Endothelial cell of umbilical vein (primary cell): ENCODE results near the gene SYNJ1. TPM values are rescaled to one million over a fixed set of nuclear protein-coding genes. Genes with fewer than 3 reads are reported as not detected.

Experiments used
- BruUV-seq: library from RNA; stranded (reverse); fragments of 400-500 nt; replicated peaks from 2 replicates; lab custom pipeline; 2021; lab: Mats Ljungman, UMichigan
- CTCF ChIA-PET: fragments of 300-600, 350-600 bp; sonication (Branson Sonifier 250); formaldehyde crosslinking; loops from one replicate; lab custom pipeline; 2021; ENCODE audit warnings: antibody characterized with exemption, inconsistent platforms; lab: Charles Lee
- POLR2A ChIA-PET: fragments of 300-600, 350-600 bp; sonication (Branson Sonifier 250); formaldehyde crosslinking; loops from one replicate; lab custom pipeline; 2021; ENCODE audit warnings: antibody characterized with exemption, inconsistent platforms; lab: Charles Lee
- DNase-seq: peaks from one replicate; pipeline ENCODE4 v3.0.0-alpha.2; 2011; ENCODE audit warnings: low read depth, low spot score
- FAIRE-seq: peaks from 2 replicates; lab custom pipeline; 2011; peaks lifted over from hg19 to GRCh38; lab: Jason Lieb, UNC
- H2AFZ ChIP-seq: 2 replicates; pipeline ENCODE4 v1.6.0; 2012; ENCODE audit warnings: low read depth, low read length, control low read depth, inconsistent platforms
- H3K27ac ChIP-seq: 2 replicates; pipeline ENCODE4 v1.5.1; 2011; ENCODE audit warnings: low read depth, mild to moderate bottlenecking, control low read depth, low read length, moderate library complexity; ENCODE audit not compliant: insufficient read depth
- H3K27me3 ChIP-seq, 2 experiments: 2 replicates each; pipeline versions ENCODE4 v1.6.0 to v1.6.1; 2011; ENCODE audit warnings: low read length in 2 of 2, mixed read lengths in 1 of 2; ENCODE audit not compliant: control insufficient read depth in 2 of 2, insufficient read depth in 2 of 2
- H3K36me3 ChIP-seq, 2 experiments: 2 replicates in 1 of 2; 3 replicates in 1 of 2; pipeline ENCODE4 v1.5.1; 2011; ENCODE audit warnings: low read length in 2 of 2, mild to moderate bottlenecking in 1 of 2, moderate library complexity in 1 of 2; ENCODE audit not compliant: control insufficient read depth in 2 of 2, insufficient read depth in 2 of 2; ENCODE audit errors: extremely low read depth in 1 of 2
- H3K4me1 ChIP-seq: 3 replicates; pipeline ENCODE4 v1.5.1; 2011; ENCODE audit warnings: mild to moderate bottlenecking, low read length; ENCODE audit not compliant: control insufficient read depth, insufficient read depth; ENCODE audit errors: extremely low read depth
- H3K4me2 ChIP-seq: 2 replicates; pipeline ENCODE4 v1.6.1; 2011; ENCODE audit warnings: low read length, control low read depth, mixed read lengths; ENCODE audit not compliant: insufficient read depth
- H3K4me3 ChIP-seq, 3 experiments: fragments of 200-600 bp in 1 of 3; sonication (generic), shearing (Covaris generic) in 1 of 3; replicated peaks in 1 of 3; 2 replicates each; pipeline ENCODE4 v1.5.1; 2011 to 2016; ENCODE audit warnings: control low read depth in 3 of 3, low read length in 3 of 3, mild to moderate bottlenecking in 2 of 3, inconsistent platforms in 1 of 3, low read depth in 1 of 3, moderate library complexity in 1 of 3; ENCODE audit not compliant: insufficient read depth in 1 of 3
- H3K79me2 ChIP-seq: 2 replicates; pipeline ENCODE4 v1.6.0; 2012; ENCODE audit warnings: low read length, inconsistent platforms; ENCODE audit not compliant: control insufficient read depth, insufficient read depth
- H3K9ac ChIP-seq: replicated peaks from 2 replicates; pipeline ENCODE3; 2011; ENCODE audit warnings: low read length, control low read depth; ENCODE audit not compliant: insufficient read depth; ENCODE audit errors: extremely low read depth
- H3K9me1 ChIP-seq: replicated peaks from 3 replicates; pipeline ENCODE4 v1.6.0; 2011; ENCODE audit warnings: mild to moderate bottlenecking, low read length; ENCODE audit not compliant: control insufficient read depth, insufficient read depth; ENCODE audit errors: extremely low read depth
- H3K9me3 ChIP-seq: replicated peaks from 2 replicates; pipeline ENCODE4 v1.5.1; 2012; ENCODE audit warnings: low read length, inconsistent platforms; ENCODE audit not compliant: control insufficient read depth, insufficient read depth
- H4K20me1 ChIP-seq: replicated peaks from 2 replicates; pipeline ENCODE3; 2011; ENCODE audit warnings: mild to moderate bottlenecking, low read length; ENCODE audit not compliant: control insufficient read depth, insufficient read depth; ENCODE audit errors: extremely low read depth
- EZH2 ChIP-seq: IDR thresholded peaks from 2 replicates; pipeline ENCODE4 v1.6.1; 2012; ENCODE audit warnings: borderline replicate concordance, low read depth, mild to moderate bottlenecking, moderate library complexity, low read length, inconsistent platforms; ENCODE audit not compliant: severe bottlenecking
- FOS ChIP-seq: IDR thresholded peaks from 2 replicates; pipeline ENCODE4 v1.6.1; 2011; ENCODE audit warnings: mild to moderate bottlenecking, low read length, moderate library complexity, borderline replicate concordance; ENCODE audit not compliant: insufficient read depth
- GATA2 ChIP-seq: IDR thresholded peaks from 2 replicates; pipeline ENCODE4 v1.7.0; 2011; ENCODE audit warnings: low read depth, mild to moderate bottlenecking, moderate library complexity, mixed read lengths, low read length; ENCODE audit not compliant: insufficient read length, insufficient read depth
- JUN ChIP-seq: IDR thresholded peaks from 2 replicates; pipeline ENCODE4 v1.6.1; 2011; ENCODE audit warnings: borderline replicate concordance, low read depth; ENCODE audit not compliant: insufficient read length, insufficient read depth
- MYC ChIP-seq: IDR thresholded peaks from one replicate; pipeline ENCODE4 v1.6.1; 2011; ENCODE audit warnings: mild to moderate bottlenecking, low read depth, low read length
- POLR2A ChIP-seq: IDR thresholded peaks from 2 replicates; pipeline ENCODE4 v1.6.1; 2012; ENCODE audit warnings: low read depth, mild to moderate bottlenecking, control low read depth, low read length
- POLR2AphosphoS5 ChIP-seq: IDR thresholded peaks from 2 replicates; pipeline ENCODE4 v1.6.1; 2012; ENCODE audit warnings: low read depth, mild to moderate bottlenecking, control low read depth, low read length, moderate library complexity; ENCODE audit not compliant: insufficient read depth
- dilution Hi-C: fragments of 300-500 bp; cut with MboI; formaldehyde crosslinking; loops from one replicate; pipeline ENCODE4 v1.15.0; 2019; ENCODE audit warnings: low sequenced_read_pairs; ENCODE audit not compliant: extremely low pct_ligation_motif_present
- intact Hi-C: fragments of 100-400 bp; cut with micrococcal nuclease; formaldehyde crosslinking; loops from one replicate; pipeline ENCODE4 v1.10.0; 2022
- polyA plus RNA-seq, 4 experiments: library from polyadenylated mRNA; depleted of rRNA in 3 of 4; stranded (reverse) in 3 of 4; unstranded in 1 of 4; fragments of >200 nt; gene quantifications; 2 replicates each; pipeline versions ENCODE4 v1.2.1 to v1.2.3, GENCODE V29; 2011 to 2012; ENCODE audit warnings: missing spikeins in 1 of 4
- total RNA-seq: library from RNA; stranded (reverse); gene quantifications from 2 replicates; pipeline ENCODE4 v1.2.3, GENCODE V29; 2021
- TF ChIP-seq, protein P1 (sequence below): IDR thresholded peaks from 2 replicates; pipeline ENCODE4 v1.6.1; 2011; ENCODE audit not compliant: insufficient read depth, insufficient read length
- TF ChIP-seq, protein P2 (sequence below), 2 donors: IDR thresholded peaks; 1 replicate in 1 of 2; 2 replicates in 1 of 2; pipeline ENCODE4 v1.5.1; 2011; ENCODE audit warnings: low read length in 2 of 2, mild to moderate bottlenecking in 2 of 2, moderate library complexity in 2 of 2, control low read depth in 1 of 2, inconsistent platforms in 1 of 2, low read depth in 1 of 2; ENCODE audit not compliant: insufficient read depth in 1 of 2; ENCODE audit errors: extremely low read depth in 1 of 2

The SYNJ1 gene
- total and polyA plus RNA-seq, 2 donors (not counting 3 experiments of a cell fraction or from before 2014, with no cell fraction given), result 5.9 to 17.0 TPM

DNA sequence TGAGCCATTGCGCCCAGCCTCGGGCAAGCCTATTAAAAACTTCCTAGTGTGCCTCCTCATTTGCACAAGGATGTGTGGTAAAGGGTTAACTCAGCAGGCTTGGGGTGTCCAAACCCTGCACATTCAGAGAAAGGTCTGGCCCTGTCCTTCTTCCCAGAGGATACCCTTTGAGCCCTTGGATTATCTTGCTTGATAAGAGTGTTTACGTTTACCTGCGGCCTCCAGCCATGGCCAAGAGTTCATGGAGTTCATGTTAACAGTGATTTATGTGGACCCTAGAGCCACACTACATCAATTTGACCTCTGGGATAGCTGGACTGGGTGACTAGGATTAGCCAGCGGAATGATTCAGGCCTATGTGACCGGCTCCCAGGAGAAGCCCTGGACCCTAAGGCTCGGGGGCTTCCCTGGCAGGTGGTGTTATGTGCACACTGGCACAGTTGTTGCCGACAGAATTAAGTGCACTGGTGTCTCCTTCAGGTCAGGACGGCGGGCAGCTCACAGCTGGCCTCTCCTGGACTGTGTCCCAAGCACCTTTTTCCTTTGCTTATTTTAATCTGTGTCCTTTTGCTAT lies 134.8 kb downstream of the SYNJ1 start:
- no peaks in the 10 kb centered on the region for H3K79me2 ChIP-seq
- ChIA-PET POLR2A (no interaction called here), CTCF (interaction anchor here (9.7 kb wide), 1 partner anchor 187 kb away, joined by 286 read pairs; the partner anchor contains the start of gene EVA1C)
- no peaks in the 10 kb centered on the region for H3K36me3 ChIP-seq
- no peak overlapping the region for H3K4me2 ChIP-seq
- H3K9me1 ChIP-seq, result no peaks in the 10 kb centered on the region
- no peaks in the 10 kb centered on the region for H3K9me3 ChIP-seq
- DNase-seq (no peak), FAIRE-seq (no peak)
- no peak overlapping the region for H2AFZ ChIP-seq
- no peak overlapping the region for H3K4me3 ChIP-seq
- TF ChIP-seq GATA2, result no peak
- no peaks in the 10 kb centered on the region for H3K27me3 ChIP-seq
- dilution Hi-C loops, result no loop called here
- H3K4me1 ChIP-seq, result peaks cover 9% of the 10 kb centered on the region
- intact Hi-C loops, result no loop called here
- H3K9ac ChIP-seq, result no peak overlapping the region
- H4K20me1 ChIP-seq, result no peaks in the 10 kb centered on the region
- no peak overlapping the region for H3K27ac ChIP-seq
- BruUV-seq, result no TSS peak

DNA sequence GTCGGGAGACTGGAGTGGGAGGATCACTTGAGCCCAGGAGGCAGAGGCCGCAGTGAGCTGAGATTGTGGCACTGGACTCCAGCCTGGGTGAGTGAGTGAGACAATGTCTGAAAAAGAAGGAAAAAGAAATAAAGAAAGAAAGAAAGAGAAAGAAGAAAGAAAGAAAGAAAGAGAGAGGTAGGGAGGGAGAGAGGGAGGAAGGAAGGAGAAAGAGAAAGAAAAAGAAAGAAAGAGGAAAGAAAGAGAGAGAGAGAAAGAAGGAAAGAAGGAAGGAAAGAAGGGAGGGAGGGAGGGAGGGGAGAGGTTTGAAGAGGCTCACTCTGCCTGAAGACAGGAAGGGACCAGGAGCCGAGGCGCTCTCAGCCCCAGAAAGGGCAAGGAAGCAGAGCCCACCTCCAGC lies 137.7 kb downstream of the SYNJ1 start:
- BruUV-seq, result no TSS peak
- no peak overlapping the region for H2AFZ ChIP-seq
- TF ChIP-seq MYC (no peak), POLR2AphosphoS5 (no peak), POLR2A (no peak), FOS (no peak), EZH2 (no peak), JUN (no peak)
- TF ChIP-seq, protein P1, sequence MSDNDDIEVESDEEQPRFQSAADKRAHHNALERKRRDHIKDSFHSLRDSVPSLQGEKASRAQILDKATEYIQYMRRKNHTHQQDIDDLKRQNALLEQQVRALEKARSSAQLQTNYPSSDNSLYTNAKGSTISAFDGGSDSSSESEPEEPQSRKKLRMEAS, result no peak
- TF ChIP-seq, protein P2, sequence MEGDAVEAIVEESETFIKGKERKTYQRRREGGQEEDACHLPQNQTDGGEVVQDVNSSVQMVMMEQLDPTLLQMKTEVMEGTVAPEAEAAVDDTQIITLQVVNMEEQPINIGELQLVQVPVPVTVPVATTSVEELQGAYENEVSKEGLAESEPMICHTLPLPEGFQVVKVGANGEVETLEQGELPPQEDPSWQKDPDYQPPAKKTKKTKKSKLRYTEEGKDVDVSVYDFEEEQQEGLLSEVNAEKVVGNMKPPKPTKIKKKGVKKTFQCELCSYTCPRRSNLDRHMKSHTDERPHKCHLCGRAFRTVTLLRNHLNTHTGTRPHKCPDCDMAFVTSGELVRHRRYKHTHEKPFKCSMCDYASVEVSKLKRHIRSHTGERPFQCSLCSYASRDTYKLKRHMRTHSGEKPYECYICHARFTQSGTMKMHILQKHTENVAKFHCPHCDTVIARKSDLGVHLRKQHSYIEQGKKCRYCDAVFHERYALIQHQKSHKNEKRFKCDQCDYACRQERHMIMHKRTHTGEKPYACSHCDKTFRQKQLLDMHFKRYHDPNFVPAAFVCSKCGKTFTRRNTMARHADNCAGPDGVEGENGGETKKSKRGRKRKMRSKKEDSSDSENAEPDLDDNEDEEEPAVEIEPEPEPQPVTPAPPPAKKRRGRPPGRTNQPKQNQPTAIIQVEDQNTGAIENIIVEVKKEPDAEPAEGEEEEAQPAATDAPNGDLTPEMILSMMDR (IDR thresholded peaks at IDR 0.05; ENCODE audit: extremely low read depth in 1 of 2, insufficient read depth in 1 of 2, low read depth in 1 of 2, low read length in 2 of 2), result no peak
- FAIRE-seq (no peak), DNase-seq (no peak)
- H3K27ac ChIP-seq, result no peak overlapping the region
- ChIA-PET POLR2A (no interaction called here), CTCF (interaction anchor here (0.6 to 1.0 kb wide), 2 partner anchors 10 to 410 kb away, joined by 3 read pairs; no protein-coding TSS in a partner anchor)
- intact Hi-C loops (no loop called here), dilution Hi-C loops (no loop called here)
- no peaks in the 10 kb centered on the region for H3K36me3 ChIP-seq
- H3K4me1 ChIP-seq, result no peaks in the 10 kb centered on the region
- H3K4me2 ChIP-seq, result no peak overlapping the region
- H3K4me3 ChIP-seq, result no peak overlapping the region
- H4K20me1 ChIP-seq, result no peaks in the 10 kb centered on the region
- peaks cover 0 to 6% of the 10 kb centered on the region in 2 experiments for H3K27me3 ChIP-seq
- no peaks in the 10 kb centered on the region for H3K9me1 ChIP-seq
- no peaks in the 10 kb centered on the region for H3K79me2 ChIP-seq
- no peak overlapping the region for H3K9ac ChIP-seq
- H3K9me3 ChIP-seq, result no peaks in the 10 kb centered on the region
